AML-193 (cell line): ENCODE measurements around the gene CTSW.

Experiments
- DNase-seq, 2 experiments: peaks; one replicate each; lab custom pipeline; 2025; lab: John Stamatoyannopoulos, UW

Gene CTSW

DNA sequence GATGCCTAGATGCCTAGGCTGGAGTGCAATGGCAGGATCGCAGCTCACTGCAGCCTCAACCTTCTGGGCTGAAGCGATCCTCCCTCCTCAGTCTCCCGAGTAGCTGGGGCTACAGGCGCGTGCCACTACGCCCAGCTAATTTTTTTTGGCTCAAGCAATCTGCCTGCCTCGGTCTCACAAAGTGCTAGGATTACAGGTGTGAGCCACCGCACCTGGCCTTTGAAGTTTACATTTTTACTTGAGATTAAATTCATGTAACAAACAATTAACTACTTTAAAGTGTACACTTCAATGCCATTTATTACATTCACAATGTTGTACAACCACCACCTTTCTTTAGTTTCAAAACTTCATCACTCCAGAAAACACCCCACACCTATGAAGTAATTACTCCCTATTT, 24.1 kb downstream of the CTSW start:
- no peak for DNase-seq

DNA sequence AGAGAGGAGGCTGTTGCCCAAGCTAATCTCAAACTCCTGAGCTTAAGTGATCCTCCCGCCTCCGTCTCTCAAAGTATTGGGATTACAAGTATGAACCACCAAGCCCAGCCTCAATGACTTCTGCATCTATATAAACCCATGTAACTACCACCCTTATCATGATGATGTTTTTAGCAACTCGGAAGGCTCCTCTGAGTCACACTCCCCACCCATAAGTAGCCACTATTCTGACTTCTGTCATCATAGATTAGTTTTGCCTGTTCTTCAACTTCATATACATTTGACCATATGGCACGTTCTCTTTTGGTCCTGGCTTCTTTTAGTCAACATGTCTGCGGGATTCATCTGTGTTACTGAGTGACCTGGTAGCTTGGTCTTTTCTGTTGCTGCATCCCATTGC, 27.0 kb downstream of the CTSW start:
- no peak for DNase-seq

DNA sequence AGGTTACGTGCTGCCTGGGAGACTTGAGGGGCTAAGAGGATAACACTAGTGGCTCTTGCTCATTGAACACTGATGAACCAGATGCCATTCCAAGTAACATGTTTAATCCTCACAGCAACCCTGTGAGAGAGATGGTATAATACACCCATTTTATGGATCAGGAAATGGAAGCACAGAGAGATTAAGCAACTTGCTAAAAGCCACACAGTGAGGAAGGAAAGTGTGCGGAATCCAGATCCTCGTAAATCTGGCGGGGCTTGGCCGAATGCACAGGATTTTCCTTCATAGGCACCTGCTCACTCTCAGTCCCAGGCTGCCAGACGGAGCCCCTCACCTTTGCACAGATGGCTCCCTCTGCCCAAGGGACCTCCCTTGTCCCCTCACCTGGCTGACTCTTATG, 28.2 kb downstream of the CTSW start:
- DNase-seq, result no peak

DNA sequence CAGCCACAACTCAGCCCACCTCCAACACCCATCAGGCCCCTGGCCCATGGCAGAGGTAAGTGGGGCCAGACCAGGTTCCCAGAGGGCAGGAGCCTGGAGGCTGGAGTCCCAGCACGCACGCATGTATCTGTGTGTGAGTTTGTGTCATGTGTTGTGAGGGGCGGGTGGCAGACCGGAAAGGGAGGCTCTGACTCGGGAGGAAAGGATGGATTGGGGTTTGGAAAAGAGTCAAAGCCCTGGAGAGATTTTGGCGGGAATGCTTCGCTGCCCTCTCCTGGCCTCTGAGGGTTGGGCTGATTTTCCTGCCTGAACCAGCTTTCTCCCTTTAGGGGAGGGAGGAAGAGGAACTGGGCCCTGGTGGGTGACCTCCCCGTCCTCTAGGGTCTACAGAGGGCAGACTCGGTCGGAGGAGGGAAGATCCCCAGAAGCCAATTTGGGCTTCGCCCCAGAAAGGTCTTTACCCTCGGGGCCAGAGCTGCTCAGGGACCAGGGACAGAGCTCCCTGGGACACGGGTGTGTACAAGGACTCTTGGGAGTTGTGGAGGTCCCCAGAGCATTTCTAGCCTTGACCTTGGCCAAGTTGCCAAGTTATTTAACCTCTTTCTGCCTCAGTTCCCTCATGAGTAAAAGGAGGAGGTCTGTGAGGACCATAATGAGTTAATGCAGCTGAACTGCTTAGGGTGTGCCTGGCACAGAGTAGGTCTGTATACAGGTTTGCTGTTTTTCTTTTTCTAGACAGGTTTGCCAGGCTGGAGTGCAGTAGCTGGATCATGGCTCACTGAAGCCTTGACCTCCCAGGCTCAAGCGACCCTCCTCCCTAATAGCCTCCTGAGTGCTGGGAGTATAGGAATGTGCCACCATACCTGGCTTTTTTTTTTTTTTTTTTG, 32.3 kb downstream of the CTSW start:
- DNase-seq, result no peak

DNA sequence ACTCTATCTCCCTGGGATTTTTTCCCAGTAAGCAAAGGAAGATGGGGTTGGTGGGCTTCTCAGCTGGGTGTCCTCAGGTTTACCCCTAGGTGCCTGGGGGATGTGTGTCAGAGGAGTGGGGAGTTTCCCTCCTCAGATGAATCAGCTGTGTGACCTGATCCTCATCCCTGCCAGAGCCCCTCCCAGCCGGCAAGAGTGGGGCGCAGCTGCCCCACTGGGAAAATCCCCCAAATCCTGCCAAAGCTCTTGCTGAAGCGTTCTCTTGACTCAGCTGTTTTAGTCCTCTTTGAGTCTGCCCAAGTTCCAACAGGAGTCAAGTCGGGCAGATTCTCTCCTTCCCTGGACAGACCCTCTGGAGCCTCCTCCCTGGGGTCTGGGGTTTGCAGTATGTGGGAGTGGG, 33.2 kb downstream of the CTSW start:
- no peak for DNase-seq

DNA sequence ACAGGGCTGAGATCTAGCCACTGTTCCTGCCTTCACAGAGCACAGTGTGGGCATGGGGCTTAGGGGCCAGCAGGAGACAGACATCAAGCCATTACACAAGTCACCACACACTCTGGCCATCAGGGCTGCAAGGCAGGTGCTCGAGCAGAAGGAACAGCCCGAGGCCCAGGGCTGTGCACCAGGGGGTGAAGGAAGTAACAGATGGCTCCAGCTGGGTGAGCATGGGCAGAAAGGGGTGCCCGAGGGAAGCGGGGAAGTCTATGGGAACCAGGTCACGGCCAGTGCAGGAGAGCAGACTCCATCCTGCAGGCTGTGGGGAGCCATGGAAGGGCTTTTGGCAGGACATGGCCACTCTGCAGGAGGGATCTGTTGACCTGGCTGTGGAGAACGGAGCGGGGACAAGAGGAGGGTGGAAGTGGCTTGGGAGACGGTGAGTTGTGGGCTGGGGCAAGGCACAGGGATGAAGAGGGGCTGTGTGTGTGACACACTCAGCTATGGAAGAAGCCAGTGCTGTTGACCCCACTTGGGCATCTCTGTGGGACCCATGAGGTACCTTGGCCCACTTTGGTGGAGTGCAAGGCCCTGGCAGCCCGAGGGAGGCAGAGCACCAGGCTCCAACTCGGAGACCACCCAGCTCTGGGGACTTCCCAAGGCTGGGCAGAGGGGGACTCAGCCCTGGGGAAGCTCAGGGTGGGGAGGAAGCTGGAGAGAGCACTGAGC, 35.6 kb downstream of the CTSW start:
- no peak for DNase-seq

DNA sequence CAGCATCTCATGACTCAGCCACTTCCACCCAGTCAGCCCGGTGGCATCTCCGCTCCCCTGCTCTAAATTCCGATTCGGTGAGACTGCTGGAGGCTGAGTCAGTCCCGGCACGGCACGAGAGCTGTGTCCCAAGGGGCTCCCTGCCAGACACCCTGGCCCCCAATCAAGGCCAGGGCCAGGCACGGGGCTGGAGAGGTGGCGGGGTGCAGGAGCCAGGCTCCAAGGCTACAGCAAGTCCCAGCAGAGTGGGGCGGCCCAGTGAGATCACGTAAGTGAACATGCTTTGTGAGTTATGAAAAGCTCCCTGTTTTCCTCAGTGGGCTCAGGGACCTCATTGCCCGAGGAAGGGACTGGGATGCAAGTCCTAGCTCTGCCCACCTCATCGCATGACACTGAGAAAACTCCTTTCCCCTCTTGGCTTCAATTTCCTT, 36.2 kb downstream of the CTSW start:
- DNase-seq, result no peak

DNA sequence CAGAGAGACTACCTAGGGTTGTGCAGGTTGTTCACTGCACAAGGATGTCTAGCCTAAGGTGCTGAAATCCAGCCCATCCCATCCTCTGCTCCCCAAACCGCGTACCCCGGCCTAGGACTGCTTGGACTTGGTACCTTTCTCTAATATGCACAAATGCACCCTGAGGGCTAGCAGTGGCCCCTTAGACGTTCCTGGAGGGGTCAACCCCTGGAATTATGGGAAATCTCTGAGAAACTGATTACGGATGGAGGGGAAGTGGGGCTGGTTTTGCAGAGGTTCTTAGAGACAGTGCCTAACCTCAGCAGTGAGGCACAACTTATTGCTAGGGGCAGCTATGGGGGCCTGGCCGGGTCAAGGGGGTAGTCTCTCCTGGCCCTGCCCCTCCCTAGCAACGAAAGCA, 36.8 kb downstream of the CTSW start:
- DNase-seq, result no peak

DNA sequence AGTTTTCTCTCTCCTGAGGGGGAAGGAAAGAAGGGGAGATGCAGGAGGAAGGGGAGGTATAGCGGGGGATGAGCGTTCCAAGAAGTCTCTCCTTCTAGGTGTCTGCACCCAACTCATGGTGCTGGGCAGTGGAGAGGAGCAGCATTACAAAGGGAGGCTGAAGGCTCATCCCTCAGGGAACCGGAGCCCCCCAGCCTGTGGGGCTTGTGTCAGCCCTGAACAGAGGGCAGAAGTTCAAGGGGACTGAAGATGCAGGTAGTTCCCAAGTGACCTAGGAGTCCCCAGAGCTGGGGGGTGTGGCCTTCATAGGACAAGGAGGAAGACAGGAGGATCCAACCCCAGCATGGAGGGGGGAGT, 37.4 kb downstream of the CTSW start:
- DNase-seq, result no peak

DNA sequence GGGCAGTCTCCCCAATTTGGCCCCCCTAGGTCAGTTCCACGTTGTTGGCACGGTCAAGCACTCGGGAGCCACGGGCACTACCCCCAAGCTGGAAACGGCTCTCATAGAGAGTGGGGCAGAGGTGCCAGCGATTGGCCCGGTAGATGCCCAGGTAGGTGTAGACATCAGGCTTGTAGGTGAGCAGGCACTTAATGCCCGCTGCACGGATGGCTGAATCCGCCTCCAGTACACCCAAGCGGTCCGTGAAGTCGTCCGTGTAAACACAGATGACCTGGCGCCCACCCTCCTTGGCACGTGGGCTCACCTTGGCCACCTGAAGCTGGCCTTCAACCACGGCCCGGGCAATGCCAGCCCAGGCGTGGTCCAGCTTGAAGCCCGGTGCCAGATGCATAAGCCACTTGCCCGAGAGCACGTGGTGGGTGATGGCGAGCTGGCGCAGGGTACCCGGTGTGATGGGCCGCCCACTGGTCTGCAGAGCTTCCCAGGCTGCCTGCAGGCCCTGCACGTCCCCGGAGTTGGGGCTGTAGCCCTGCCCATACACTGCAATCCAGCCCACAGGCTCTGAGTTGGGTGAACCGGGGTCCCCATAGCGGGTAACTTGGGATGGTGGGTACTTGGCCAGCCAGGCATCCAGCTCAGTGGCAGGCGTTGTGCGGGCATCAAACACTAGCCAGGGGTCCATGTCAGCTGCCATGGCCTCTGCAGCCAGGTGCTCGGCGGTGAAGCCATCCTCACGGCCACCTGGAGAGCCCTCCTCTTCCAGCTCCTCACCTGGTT, 38.0 kb downstream of the CTSW start:
- DNase-seq, result no peak

DNA sequence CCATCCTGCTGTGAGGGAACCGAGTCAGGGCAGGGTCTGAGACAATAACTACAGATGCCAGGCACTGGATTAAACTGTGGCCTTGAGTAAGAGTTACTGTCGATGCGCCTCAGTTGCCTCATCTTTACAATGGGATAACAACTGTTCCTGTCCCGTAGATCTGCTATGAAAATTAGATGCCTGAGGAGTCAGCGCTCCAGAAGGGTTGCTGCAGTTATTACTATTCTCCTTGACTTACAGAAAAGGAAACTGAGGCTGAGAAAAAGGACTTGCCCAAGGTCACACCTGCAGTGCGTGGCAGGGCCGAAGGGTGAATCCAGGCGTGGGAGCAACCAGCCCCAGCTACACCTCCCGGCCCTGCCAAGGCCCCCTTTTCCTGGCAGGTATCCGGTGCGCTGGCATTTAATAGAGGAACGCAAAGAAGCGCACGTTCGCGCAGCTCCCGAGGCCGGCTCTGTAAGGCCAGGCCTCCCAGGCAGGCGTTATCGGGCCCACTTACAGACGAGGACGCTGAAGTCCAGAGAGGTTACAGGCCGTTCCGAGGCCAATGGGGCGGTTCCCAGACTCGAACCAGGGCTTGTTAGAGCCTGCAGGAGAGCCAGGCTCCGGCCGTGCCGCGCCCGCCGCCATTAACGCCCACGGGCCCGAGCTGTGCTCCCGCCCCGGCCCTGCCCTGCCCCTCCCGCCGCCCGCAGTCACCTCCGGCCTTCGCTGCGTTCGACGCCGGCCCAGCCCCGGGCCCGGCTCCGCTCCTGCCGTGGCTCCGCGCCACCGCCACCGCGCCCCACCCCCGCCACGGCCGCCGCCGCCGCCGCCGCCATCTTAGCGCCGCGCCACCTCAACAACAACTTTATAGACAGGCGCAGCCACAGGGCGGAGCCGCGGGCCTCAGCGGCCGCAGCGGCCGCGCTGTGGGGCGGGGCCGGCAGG, 38.8 kb downstream of the CTSW start, which contains the start of gene C11orf68:
Gene C11orf68, minus strand, starts transcription at position 852 of the 930 bp plus-strand sequence. Its CDS starts 31 bp downstream, at position 821.
- DNase-seq, result no peak

DNA sequence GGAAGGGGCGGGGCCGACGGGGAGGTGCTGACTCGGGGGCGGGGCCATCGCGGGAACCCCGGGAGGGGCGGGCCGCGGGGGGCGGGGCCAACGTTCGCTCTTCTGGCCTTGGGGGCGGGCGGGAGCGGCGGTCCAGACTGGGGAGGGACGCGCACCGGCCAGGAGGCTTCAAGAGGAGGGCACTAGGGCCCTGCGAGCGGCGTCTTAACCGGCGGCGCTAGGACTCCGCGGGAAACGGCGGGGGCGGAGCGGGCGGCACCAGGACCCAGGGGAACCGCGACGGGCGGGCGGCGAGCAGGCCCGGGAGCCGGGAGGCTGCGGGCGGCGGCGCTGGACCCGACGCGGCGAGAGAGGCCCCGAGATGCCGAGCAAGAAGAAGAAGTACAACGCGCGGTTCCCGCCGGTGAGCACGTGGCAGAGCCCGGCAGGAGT, 39.5 kb downstream of the CTSW start, which contains the start of gene DRAP1:
Gene DRAP1, plus strand, starts transcription at position 286 of the 432 bp plus-strand sequence. Its CDS starts 76 bp downstream, at position 362.
- DNase-seq, result peak; percentile 95 to 96

DNA sequence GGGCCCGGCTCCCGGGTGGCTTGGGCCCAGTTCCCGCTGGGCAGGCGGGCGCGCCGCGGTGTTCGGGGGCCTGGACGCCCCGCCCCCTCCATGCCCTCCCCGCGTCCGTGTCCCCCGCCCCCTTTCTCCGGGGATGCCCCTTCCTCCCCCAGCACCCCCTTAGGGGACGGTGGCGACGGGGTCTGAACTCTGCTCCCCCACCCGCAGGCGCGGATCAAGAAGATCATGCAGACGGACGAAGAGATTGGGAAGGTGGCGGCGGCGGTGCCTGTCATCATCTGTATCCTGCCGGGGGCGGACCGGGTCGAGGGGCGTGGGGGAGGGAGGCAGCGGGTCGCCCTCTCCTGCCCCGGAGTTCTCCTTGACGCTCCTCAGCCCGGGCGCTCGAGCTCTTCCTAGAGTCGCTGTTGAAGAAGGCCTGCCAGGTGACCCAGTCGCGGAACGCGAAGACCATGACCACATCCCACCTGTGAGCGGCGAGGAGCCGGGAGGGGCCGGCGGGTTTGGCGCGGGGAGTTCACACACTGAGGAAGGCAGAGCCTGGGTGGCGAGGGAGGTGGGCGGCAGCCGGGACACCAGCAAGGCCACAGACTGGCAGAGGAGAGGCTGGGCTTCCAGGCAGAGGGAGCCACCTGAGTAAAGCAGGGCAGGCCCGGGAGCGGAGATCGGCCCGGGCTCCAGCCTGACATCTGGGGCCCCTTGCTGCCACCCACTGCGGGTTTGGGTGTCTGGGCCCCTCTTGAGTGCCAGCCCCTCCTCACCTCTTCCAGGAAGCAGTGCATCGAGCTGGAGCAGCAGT, 40.1 kb downstream of the CTSW start:
- DNase-seq, result no peak

DNA sequence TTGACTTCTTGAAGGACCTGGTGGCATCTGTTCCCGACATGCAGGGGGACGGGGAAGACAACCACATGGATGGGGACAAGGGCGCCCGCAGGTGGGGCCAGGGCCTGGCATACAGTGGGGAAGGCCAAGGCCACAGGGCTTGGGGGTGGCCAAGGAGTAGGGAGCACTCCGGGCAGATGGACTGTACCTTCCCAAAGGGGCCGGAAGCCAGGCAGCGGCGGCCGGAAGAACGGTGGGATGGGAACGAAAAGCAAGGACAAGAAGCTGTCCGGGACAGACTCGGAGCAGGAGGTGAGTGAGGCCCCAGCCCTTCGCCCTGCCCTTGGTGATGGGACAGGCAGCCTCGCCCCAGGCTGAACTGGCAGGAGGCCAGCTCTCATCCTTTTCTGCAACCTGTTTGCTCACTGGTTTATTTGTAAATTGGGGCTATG, 40.8 kb downstream of the CTSW start:
- no peak for DNase-seq

DNA sequence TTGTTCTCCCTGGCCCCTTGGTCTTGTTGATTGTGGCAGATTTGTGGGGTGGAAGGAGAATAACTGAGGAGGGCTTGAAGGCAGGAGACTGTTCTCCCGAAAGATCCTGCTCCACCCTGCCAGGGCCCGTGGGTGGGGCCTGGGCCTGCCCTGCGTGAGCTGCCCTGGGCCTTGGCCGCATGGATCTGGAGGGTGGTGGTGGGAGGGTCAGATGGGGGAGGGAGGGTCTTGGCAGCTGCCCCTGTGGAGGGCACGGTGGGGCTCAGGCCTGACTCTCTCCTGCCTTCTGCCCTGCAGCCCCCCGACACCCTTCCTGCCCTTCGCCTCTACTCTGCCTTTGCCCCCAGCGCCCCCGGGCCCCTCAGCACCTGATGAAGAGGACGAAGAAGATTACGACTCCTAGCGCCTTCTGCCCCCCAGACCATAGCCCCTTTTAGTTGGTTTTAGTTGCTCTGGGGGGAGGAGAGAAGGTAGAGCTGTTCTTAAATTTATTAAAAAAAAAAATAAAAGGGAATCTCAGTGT, 41.5 kb downstream of the CTSW start:
- no peak for DNase-seq

DNA sequence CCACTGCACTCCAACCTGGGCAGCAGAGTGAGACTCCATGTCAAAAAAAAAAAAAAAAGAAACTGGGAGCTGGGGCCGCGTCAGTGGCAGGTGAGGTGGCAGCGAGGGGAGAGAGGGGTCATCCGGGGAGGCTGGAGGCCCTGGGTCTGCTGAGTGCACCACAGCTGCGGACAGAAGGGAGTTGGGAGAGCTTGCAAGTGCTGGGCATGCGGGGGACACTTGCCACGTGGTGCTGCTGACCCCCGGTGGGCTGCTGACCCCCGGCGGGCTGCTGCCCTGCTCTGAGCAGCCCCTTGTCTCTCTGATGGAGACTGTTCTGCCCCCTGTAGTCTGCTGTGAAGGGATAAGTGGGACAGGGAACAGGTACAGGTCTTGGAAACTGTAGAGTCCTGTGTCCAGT, 42.2 kb downstream of the CTSW start:
- DNase-seq, result no peak

DNA sequence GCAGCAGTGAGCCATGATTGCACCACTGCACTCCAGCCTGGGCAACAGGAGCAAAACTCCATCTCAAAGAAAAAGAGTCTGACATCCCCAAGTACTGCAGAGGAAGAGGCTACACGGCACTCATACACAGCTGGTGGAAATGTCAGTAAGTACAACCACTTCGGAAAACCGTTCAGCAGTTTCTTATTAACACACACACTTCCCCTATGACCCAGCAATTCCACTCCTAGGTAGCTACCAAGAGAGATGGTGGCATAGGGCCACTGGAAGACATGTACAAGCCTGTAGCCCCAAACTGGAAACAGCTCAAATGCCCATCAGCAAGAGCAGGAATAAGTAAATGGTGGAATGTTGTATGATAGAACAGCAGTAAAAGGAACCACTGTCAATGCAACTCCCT, 42.9 kb downstream of the CTSW start:
- no peak for DNase-seq

DNA sequence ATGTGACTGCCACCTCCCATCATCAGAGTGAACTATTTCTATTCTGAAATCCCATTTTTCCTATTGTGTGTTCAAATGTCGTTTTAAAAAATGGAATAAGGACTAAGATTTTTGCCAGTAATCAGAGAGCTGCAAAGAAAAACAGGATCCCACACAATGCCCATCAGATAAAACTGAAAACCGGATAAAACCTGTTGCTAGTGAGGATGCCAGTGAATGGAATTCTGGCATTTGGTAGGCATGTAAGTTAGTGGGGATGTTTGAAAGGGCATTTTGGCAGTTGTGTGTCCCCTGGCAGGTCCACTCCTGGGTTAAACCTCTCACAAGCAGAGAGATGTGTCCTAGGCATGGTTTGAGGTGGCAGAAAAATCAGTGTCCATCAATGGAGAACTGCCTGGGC, 45.8 kb downstream of the CTSW start:
- DNase-seq, result no peak

DNA sequence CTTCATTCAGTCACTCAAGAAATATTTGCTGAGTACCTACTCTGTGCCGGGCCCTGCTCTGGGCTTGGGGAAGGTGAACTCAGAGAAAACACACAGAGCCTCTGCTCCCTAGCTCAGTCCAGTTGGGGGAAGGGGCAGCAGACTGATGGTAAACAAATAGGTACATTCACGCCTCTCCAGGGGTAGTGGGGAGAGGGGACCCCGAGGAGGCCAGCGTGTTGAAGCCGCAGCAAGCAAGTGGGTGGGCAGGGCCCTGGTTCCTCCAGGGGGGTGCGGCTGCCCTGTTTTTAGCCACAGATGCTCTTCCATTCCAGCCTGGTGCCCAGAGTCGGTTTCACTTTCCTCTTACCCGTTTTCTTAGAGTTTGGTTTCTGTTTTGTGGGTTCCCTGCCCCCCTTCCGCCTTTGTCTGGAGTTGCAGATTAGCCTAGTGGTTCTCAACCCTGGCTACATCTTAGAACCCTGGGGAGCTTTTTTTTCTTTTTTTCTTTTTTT, 48.3 kb downstream of the CTSW start:
- DNase-seq, result peak; percentile 59 to 72

DNA sequence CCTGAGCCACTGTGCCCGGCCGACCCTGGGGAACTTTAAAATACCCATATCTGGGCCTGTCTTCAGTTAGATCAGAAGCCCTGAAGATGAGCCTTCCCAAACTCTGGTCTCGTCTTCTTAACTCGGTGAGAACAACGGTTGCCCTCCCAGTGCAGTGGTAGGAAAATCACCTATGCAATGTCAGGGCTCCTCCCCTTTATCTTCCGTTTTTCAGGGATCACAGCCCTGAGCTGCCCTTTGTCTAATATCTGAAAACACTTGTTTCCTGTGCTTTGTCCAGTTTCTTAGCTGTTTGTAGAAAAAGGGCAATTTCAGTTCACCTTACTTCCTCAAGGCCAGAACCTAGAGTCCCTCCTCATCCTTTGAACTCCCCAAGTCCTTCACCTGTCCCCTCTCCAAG, 49.0 kb downstream of the CTSW start:
- DNase-seq, result no peak
